ENCODE measurements around the gene RBFOX1. TPM values are rescaled to one million over a fixed set of nuclear protein-coding genes. Genes with fewer than 3 reads are reported as not detected.

The RBFOX1 gene
- polyA plus RNA-seq, 1 of the 3 experiments (the other 2 are of a cell fraction) = not detected

- Histone ChIP-seq H3K27ac (ENCODE audit: low read depth in 2 of 2, low read length in 1 of 2) (no peak overlapping the region), H3K36me3 (replicated peaks in 1 of 2; ENCODE audit: control insufficient read depth in 1 of 2, insufficient read depth in 2 of 2, low read length in 1 of 2) (no peaks in the 10 kb centered on the region), H3K9me2 (no peaks in the 10 kb centered on the region), H3K4me3 (ENCODE audit: low read depth in 2 of 2, low read length in 1 of 2) (no peak overlapping the region), H2AFZ (ENCODE audit: low read depth) (no peak overlapping the region), H3K9me3 (no peaks in the 10 kb centered on the region), H3F3A (replicated peaks; ENCODE audit: insufficient read depth) (no peaks in the 10 kb centered on the region), H3K4me2 (no peak overlapping the region), H4K20me1 (ENCODE audit: insufficient read depth) (no peaks in the 10 kb centered on the region), H3K4me1 (ENCODE audit: control insufficient read depth in 1 of 2, insufficient read depth in 2 of 2, low read depth in 1 of 2, low read length in 1 of 2) (no peaks in the 10 kb centered on the region), H3K27me3 (ENCODE audit: insufficient read depth) (no peaks in the 10 kb centered on the region), H3K79me2 (ENCODE audit: insufficient read depth) (no peaks in the 10 kb centered on the region), H3K9ac (no peak overlapping the region)
- no peak for DNase-seq
- ChIA-PET CTCF (no interaction called here), POLR2A (no interaction called here)
- TF ChIP-seq TAF1 (IDR thresholded peaks at IDR 0.05; ENCODE audit: borderline replicate concordance, low read depth, low read length) (no peak), PBX3 (IDR thresholded peaks at IDR 0.05) (no peak), ELF1 (IDR thresholded peaks at IDR 0.05) (no peak), REST (IDR thresholded peaks at IDR 0.05; ENCODE audit: low read depth, low read length) (no peak), USF2 (IDR thresholded peaks at IDR 0.05; ENCODE audit: borderline replicate concordance, low read depth, low read length) (no peak), IRF3 (IDR thresholded peaks at IDR 0.05; ENCODE audit: low read depth, low read length) (no peak), TEAD4 (IDR thresholded peaks at IDR 0.05; ENCODE audit: borderline replicate concordance, insufficient read depth) (no peak), FOXM1 (IDR thresholded peaks at IDR 0.05; ENCODE audit: low read depth) (no peak), JUND (IDR thresholded peaks at IDR 0.05) (no peak), GABPA (IDR thresholded peaks at IDR 0.05; ENCODE audit: low read depth) (no peak), POLR2AphosphoS5 (IDR thresholded peaks at IDR 0.05; ENCODE audit: low read depth, low read length) (no peak), TCF12 (IDR thresholded peaks at IDR 0.05) (no peak)
- 28% methylated on average over 5 of the region's 5 CpGs for WGBS (ENCODE audit: low lambda C conversion rate)
Measured at GRCh38 chr16:7456211-7456610, 123.6 kb downstream of the RBFOX1 start.

Measured in SK-N-SH (cell line).